ENCODE measurements around the gene FKTN. TPM values are rescaled to one million over a fixed set of nuclear protein-coding genes. Genes with fewer than 3 reads are reported as not detected.

Gene FKTN
- total and polyA plus RNA-seq, 9 of the 15 experiments (the other 6 are each of a cell fraction or from before 2014, with no cell fraction given), result 5.4 to 16.3 (median 10.4) TPM

GRCh38 chr9:105661011-105661410 lies 103.1 kb downstream of the FKTN start (continued):
- TF ChIP-seq ZNF77 (CRISPR knock-in tag; IDR thresholded peaks at IDR 0.05) (no peak), PREB (CRISPR knock-in tag; IDR thresholded peaks at IDR 0.05) (no peak), ZNF586 (CRISPR knock-in tag; conservative IDR thresholded peaks at IDR 0.05) (no peak), HNRNPH1 (optimal IDR thresholded peaks at IDR 0.05; ENCODE audit: low read depth, low read length) (no peak), KAT2B (IDR thresholded peaks at IDR 0.05; ENCODE audit: low read depth, low read length) (no peak), ZNF609 (CRISPR knock-in tag; IDR thresholded peaks at IDR 0.05; ENCODE audit: borderline replicate concordance) (no peak), JUN (IDR thresholded peaks at IDR 0.05; ENCODE audit: borderline replicate concordance, low read depth, low read length) (no peak), JUN (CRISPR knock-in tag; IDR thresholded peaks at IDR 0.05; ENCODE audit: borderline replicate concordance) (no peak)
